Esophagus muscularis mucosa (tissue), 4 donors: Measurements from ENCODE around the gene THBS2. TPM values are rescaled to one million over a fixed set of nuclear protein-coding genes. Genes with fewer than 3 reads are reported as not detected.

Source experiments
- DNase-seq: peaks from one replicate; pipeline ENCODE4 v3.0.0-alpha.2; 2017; ENCODE audit errors: extremely low spot score
- H3K27ac ChIP-seq, 4 donors: fragments of 200-600 bp; sonication (generic); replicated peaks in 1 of 4; 1 replicate in 3 of 4; 2 replicates in 1 of 4; pipeline ENCODE4 v1.5.1; 2016 to 2019; ENCODE audit warnings: mild to moderate bottlenecking in 1 of 4
- H3K27me3 ChIP-seq, 4 donors: fragments of 200-600 bp; sonication (generic); one replicate each; pipeline versions ENCODE4 v1.5.1 to v1.6.0; 2016 to 2019
- H3K36me3 ChIP-seq, 4 donors: fragments of 200-600 bp; sonication (generic); one replicate each; pipeline ENCODE4 v1.5.1; 2016 to 2019
- H3K4me1 ChIP-seq, 4 donors: fragments of 200-600 bp; sonication (generic); one replicate each; pipeline ENCODE4 v1.5.1; 2016 to 2019
- H3K4me3 ChIP-seq, 4 donors: fragments of 200-600 bp; sonication (generic); 1 replicate in 2 of 4; 2 replicates in 2 of 4; pipeline ENCODE4 v1.5.1; 2016 to 2019; ENCODE audit warnings: mild to moderate bottlenecking in 4 of 4, moderate library complexity in 1 of 4
- H3K9me3 ChIP-seq, 4 donors: fragments of 200-600 bp; sonication (generic); 1 replicate in 3 of 4; 2 replicates in 1 of 4; pipeline ENCODE4 v1.5.1; 2016 to 2019
- EP300 ChIP-seq: sonication (generic); formaldehyde crosslinking; IDR thresholded peaks from one replicate; pipeline ENCODE4 v1.6.1; 2017; ENCODE audit warnings: antibody characterized with exemption
- POLR2A ChIP-seq: fragments of 450-650 bp; IDR thresholded peaks from one replicate; pipeline ENCODE4 v1.6.1; 2017; ENCODE audit warnings: antibody characterized with exemption, moderate library complexity, mild to moderate bottlenecking, low read depth
- POLR2AphosphoS5 ChIP-seq, 2 donors: sonication (generic); formaldehyde crosslinking; IDR thresholded peaks; one replicate each; pipeline ENCODE4 v1.6.1; 2017; ENCODE audit warnings: antibody characterized with exemption in 2 of 2
- WGBS: methylation state at CpG from one replicate; pipeline ENCODE4 v1.1.5; 2018; 5-methylcytosine and 5-hydroxymethylcytosine counted together
- intact Hi-C: fragments of 100-400 bp; cut with DNase I; formaldehyde crosslinking; loops from one replicate; pipeline ENCODE4 v1.15.1; 2023
- total RNA-seq, 4 donors: library from RNA; depleted of rRNA; stranded (reverse); fragments of >200 nt; gene quantifications; one replicate each; pipeline versions ENCODE4 v1.1.0 to v1.2.1, GENCODE V29; 2016
- TF ChIP-seq, protein P1 (sequence below), 3 experiments: fragments of 200-600 bp in 2 of 3; fragments of 450-650 bp in 1 of 3; sonication (generic) in 2 of 3; IDR thresholded peaks; one replicate each; pipeline ENCODE4 v1.5.1; 2017 to 2019; ENCODE audit warnings: antibody characterized with exemption in 3 of 3, mild to moderate bottlenecking in 2 of 3, moderate library complexity in 1 of 3

Gene THBS2
- total RNA-seq, 4 donors from 2014 or later: 25.7 to 36.4 (median 28.8) TPM

DNA sequence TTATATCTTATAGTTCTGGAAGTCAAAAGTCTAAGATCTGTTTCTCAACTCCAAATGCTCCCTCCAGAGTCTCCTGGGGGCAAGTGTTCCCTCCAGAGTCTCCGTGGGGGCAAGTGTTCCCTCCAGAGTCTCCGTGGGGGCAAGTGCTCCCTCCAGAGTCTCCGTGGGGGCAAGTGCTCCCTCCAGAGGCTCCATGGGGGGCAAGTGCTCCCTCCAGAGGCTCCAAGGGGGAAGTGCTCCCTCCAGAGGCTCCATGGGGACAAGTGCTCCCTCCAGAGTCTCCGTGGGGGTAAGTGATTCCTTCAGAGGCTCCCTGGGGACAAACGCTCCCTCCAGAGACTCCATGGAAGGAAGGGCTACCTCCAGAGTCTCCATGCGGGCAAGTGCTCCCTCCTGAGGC, 34.0 kb upstream of the THBS2 start:
- Histone ChIP-seq H3K4me3 (no peak overlapping the region), H3K27ac (no peak overlapping the region), H3K4me1 (peaks cover 0 to 8% (median 2%) of the 10 kb centered on the region in 4 donors), H3K9me3 (no peaks in the 10 kb centered on the region), H3K36me3 (no peaks in the 10 kb centered on the region), H3K27me3 (no peaks in the 10 kb centered on the region)
- TF ChIP-seq POLR2A (no peak), EP300 (no peak), POLR2AphosphoS5 (IDR thresholded peaks at IDR 0.05) (no peak)
- TF ChIP-seq, protein P1, sequence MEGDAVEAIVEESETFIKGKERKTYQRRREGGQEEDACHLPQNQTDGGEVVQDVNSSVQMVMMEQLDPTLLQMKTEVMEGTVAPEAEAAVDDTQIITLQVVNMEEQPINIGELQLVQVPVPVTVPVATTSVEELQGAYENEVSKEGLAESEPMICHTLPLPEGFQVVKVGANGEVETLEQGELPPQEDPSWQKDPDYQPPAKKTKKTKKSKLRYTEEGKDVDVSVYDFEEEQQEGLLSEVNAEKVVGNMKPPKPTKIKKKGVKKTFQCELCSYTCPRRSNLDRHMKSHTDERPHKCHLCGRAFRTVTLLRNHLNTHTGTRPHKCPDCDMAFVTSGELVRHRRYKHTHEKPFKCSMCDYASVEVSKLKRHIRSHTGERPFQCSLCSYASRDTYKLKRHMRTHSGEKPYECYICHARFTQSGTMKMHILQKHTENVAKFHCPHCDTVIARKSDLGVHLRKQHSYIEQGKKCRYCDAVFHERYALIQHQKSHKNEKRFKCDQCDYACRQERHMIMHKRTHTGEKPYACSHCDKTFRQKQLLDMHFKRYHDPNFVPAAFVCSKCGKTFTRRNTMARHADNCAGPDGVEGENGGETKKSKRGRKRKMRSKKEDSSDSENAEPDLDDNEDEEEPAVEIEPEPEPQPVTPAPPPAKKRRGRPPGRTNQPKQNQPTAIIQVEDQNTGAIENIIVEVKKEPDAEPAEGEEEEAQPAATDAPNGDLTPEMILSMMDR (IDR thresholded peaks at IDR 0.05): no peak
- WGBS: 64% methylated on average over 2 of the region's 6 CpGs
- DNase-seq: peak; percentile 53
- intact Hi-C loops: no loop called here

DNA sequence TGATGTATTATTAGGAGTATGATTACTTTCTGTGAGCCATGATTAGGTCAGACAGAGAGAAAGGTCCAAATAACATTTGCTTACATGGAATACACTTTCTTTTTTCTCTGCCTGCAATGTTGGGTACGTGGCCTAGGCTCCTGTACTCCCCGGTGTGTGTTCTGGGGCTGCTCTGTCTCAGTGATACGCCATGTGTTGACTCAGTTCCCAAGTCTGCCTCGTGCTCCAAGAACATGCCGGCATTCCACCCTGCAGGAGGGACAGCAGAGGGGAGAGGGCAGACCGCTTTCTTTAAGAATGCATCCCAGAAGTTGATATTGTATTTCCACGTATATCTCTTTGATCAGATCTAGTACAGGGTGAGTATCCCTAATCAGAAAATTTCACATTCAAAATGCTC, 33.3 kb upstream of the THBS2 start:
- Histone ChIP-seq H3K27me3 (no peaks in the 10 kb centered on the region), H3K9me3 (no peaks in the 10 kb centered on the region), H3K36me3 (no peaks in the 10 kb centered on the region), H3K27ac (no peak overlapping the region), H3K4me3 (no peak overlapping the region), H3K4me1 (peaks cover 0 to 1% (median 0%) of the 10 kb centered on the region in 4 donors)
- WGBS: 82% methylated on average over 7 of the region's 7 CpGs
- DNase-seq: peak; percentile 60
- intact Hi-C loops: no loop called here
- TF ChIP-seq POLR2A (no peak), POLR2AphosphoS5 (IDR thresholded peaks at IDR 0.05) (no peak)

DNA sequence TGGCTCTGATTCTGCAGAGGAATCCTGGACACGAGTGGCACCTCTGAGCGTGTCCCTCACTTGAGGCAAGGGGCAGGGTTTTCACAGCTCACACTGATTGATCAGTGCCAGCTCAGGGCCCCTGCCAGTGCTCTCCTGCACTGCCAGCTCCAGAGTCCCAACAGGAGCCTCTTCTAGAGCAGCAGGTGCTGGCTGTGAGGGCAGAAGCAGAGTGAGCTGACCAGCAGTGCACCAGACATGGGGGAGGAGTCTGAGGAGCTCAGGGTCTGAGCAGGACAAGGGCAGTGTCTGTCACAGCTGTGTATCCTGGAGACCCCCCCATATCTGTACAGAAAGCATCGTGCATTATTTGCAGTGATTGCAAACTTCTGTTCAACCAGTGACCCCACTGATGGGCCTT, 31.5 kb upstream of the THBS2 start:
- Histone ChIP-seq H3K27me3 (no peaks in the 10 kb centered on the region), H3K9me3 (no peaks in the 10 kb centered on the region), H3K36me3 (no peaks in the 10 kb centered on the region), H3K27ac (no peak overlapping the region), H3K4me3 (no peak overlapping the region), H3K4me1 (no peaks in the 10 kb centered on the region)
- TF ChIP-seq, protein P1 (IDR thresholded peaks at IDR 0.05): no peak
- TF ChIP-seq EP300 (no peak), POLR2AphosphoS5 (IDR thresholded peaks at IDR 0.05) (no peak), POLR2A (no peak)
- DNase-seq: peak; percentile 45
- intact Hi-C loops: no loop called here
- 82% methylated on average over 3 of the region's 3 CpGs for WGBS

DNA sequence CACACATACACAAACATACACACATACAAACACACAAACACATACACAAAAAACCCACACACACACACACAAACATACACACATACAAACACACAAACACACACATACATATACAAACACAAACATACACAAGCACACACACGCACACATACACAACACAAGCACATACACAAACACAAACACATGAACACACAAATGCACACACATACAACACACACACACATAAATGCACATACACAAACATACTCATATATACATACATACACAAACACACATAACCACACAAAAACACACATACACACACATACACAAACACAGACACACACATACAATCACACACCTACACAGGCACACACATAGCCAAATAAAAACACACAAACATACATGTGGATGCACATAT, 30.3 kb upstream of the THBS2 start:
- TF ChIP-seq POLR2A: no peak
- TF ChIP-seq, protein P1 (IDR thresholded peaks at IDR 0.05): no peak
- TF ChIP-seq EP300: no peak
- no peak for TF ChIP-seq POLR2AphosphoS5 (IDR thresholded peaks at IDR 0.05)
- Histone ChIP-seq H3K27me3 (no peaks in the 10 kb centered on the region), H3K4me3 (no peak overlapping the region), H3K4me1 (no peaks in the 10 kb centered on the region), H3K27ac (no peak overlapping the region), H3K36me3 (no peaks in the 10 kb centered on the region), H3K9me3 (no peaks in the 10 kb centered on the region)
- 100% methylated on average over 1 of the region's 1 CpG for WGBS
- intact Hi-C loops: no loop called here
- DNase-seq: no peak

DNA sequence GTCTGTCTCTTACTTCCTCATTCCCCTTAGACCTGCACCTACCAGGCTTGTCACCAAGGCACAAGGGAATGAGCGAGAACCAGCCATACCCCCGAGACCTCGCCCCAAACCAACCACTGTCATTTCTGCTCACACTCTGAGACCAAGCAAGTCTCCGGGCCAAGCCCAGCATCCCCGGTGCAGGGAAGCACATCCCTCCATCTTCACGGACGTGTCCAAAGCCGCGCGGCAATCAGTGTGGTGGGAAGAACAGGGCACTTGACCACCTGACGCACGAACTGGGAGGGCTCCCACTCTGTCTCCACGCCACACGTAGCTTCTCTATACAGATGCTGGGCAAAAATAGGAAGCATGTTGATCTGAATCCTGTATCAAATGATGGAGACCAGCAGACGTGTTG, 28.4 kb upstream of the THBS2 start:
- H3K4me3 ChIP-seq: no peak overlapping the region
- 90% methylated on average over 15 of the region's 15 CpGs for WGBS
- no peaks in the 10 kb centered on the region for H3K27me3 ChIP-seq
- intact Hi-C loops: no loop called here
- H3K9me3 ChIP-seq: no peaks in the 10 kb centered on the region
- no peaks in the 10 kb centered on the region for H3K36me3 ChIP-seq
- peak; percentile 62 for DNase-seq
- TF ChIP-seq, protein P1 (IDR thresholded peaks at IDR 0.05): no peak
- no peak for TF ChIP-seq POLR2A
- TF ChIP-seq POLR2AphosphoS5 (IDR thresholded peaks at IDR 0.05): no peak
- TF ChIP-seq EP300: no peak
- H3K27ac ChIP-seq: no peak overlapping the region
- no peaks in the 10 kb centered on the region for H3K4me1 ChIP-seq
